ENCODE data around the gene SYPL1.

DNA sequence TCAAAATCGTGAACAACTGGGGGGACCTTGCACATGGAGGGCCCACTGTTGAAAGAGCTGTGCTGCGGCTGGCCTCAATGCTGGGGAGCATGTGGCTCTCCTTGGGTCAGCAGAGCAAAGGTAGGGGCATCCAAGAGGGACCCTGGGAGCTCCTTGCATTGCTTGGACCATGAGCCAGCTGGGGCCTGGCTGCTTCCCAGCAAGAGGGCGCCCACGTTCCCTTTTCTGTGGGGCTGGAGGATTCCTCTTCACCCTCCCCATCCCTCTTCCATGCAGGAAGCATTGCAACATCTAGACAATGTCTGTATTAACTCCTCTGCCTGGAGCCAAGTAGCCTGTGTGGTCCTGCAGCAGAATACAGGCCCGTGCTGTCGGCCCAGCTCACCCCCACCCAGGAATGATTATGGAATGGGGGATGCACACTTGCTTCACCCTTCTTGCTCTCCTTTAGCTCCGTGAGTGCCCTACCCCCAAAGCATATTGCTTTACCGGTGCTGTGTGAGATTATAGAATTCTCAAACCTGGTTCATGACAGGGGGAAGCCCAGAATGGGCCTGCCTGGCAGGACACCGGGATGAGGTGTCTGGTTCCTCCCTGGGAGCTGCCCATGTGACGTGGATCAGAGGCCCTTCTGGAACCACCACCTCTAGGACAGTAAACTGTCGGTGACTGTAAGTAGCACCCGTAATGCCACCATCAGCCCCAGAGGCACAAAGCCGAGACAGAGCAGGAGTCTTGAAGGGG, 61.9 kb downstream of the SYPL1 start:
- TF ChIP-seq CTCF (IDR thresholded peaks at IDR 0.05) (no peak), POLR2A (IDR thresholded peaks at IDR 0.05) (no peak), POLR2AphosphoS5 (IDR thresholded peaks at IDR 0.05) (no peak)
